Keratinocyte (primary cell): ENCODE data around the gene VPS33B. TPM values are rescaled to one million over a fixed set of nuclear protein-coding genes. Genes with fewer than 3 reads are reported as not detected.

Experiments
- DNase-seq: peaks from one replicate; pipeline ENCODE4 v3.0.0-alpha.2; 2011; ENCODE audit warnings: low read depth, missing footprints, low spot score
- FAIRE-seq: peaks from 2 replicates; lab custom pipeline; 2011; peaks lifted over from hg19 to GRCh38; lab: Jason Lieb, UNC
- H2AFZ ChIP-seq: 2 replicates; pipeline ENCODE4 v1.6.0; 2012; ENCODE audit warnings: low read length, control low read depth, inconsistent platforms; ENCODE audit not compliant: control insufficient read depth
- H3K27ac ChIP-seq: 2 replicates; pipeline ENCODE4 v1.5.1; 2011; ENCODE audit warnings: low read length; ENCODE audit not compliant: control insufficient read depth, insufficient read depth
- H3K27me3 ChIP-seq: 3 replicates; pipeline ENCODE4 v1.6.0; 2011; ENCODE audit warnings: low read length; ENCODE audit not compliant: control insufficient read depth, insufficient read depth; ENCODE audit errors: extremely low read depth
- H3K36me3 ChIP-seq, 2 experiments: 2 replicates in 1 of 2; 3 replicates in 1 of 2; pipeline ENCODE4 v1.5.1; 2011; ENCODE audit warnings: low read length in 2 of 2, mild to moderate bottlenecking in 1 of 2; ENCODE audit not compliant: control insufficient read depth in 2 of 2, insufficient read depth in 2 of 2; ENCODE audit errors: extremely low read depth in 1 of 2
- H3K4me1 ChIP-seq: 3 replicates; pipeline ENCODE4 v1.5.1; 2011; ENCODE audit warnings: low read length; ENCODE audit not compliant: control insufficient read depth, insufficient read depth; ENCODE audit errors: extremely low read depth
- H3K4me2 ChIP-seq: 3 replicates; pipeline ENCODE4 v1.6.0; 2011; ENCODE audit warnings: low read depth, low read length; ENCODE audit not compliant: control insufficient read depth, insufficient read depth; ENCODE audit errors: extremely low read depth
- H3K4me3 ChIP-seq, 3 experiments: fragments of 200-600 bp in 1 of 3; sonication (generic) in 1 of 3; 2 replicates in 2 of 3; 3 replicates in 1 of 3; pipeline ENCODE4 v1.5.1; 2011 to 2016; ENCODE audit warnings: low read length in 3 of 3, mild to moderate bottlenecking in 3 of 3, control low read depth in 2 of 3, inconsistent platforms in 1 of 3, low read depth in 1 of 3, mixed read lengths in 1 of 3, mixed run types in 1 of 3, moderate library complexity in 1 of 3; ENCODE audit not compliant: control insufficient read depth in 2 of 3, insufficient read depth in 2 of 3; ENCODE audit errors: extremely low read depth in 1 of 3
- H3K79me2 ChIP-seq: 2 replicates; pipeline ENCODE4 v1.6.0; 2012; ENCODE audit warnings: low read length; ENCODE audit not compliant: control insufficient read depth, insufficient read depth
- H3K9ac ChIP-seq: 3 replicates; pipeline ENCODE4 v1.6.0; 2011; ENCODE audit warnings: low read length; ENCODE audit not compliant: control insufficient read depth, insufficient read depth; ENCODE audit errors: extremely low read depth
- H3K9me1 ChIP-seq: 3 replicates; pipeline ENCODE4 v1.6.0; 2011; ENCODE audit warnings: low read length; ENCODE audit not compliant: control insufficient read depth, insufficient read depth; ENCODE audit errors: extremely low read depth
- H3K9me3 ChIP-seq: 2 replicates; pipeline ENCODE4 v1.5.1; 2012; ENCODE audit warnings: low read depth, low read length; ENCODE audit not compliant: control insufficient read depth
- H4K20me1 ChIP-seq: 3 replicates; pipeline ENCODE4 v1.6.0; 2011; ENCODE audit warnings: low read length; ENCODE audit not compliant: control insufficient read depth, insufficient read depth; ENCODE audit errors: extremely low read depth
- EZH2 ChIP-seq: IDR thresholded peaks from one replicate; pipeline ENCODE4 v1.6.1; 2012; ENCODE audit warnings: inconsistent platforms, mild to moderate bottlenecking, low read length, moderate library complexity
- dilution Hi-C: fragments of 300-500 bp; cut with MboI; formaldehyde crosslinking; loops from one replicate; pipeline ENCODE4 v1.7.0; 2020; ENCODE audit warnings: low sequenced_read_pairs; ENCODE audit not compliant: extremely low pct_ligation_motif_present
- polyA plus RNA-seq, 5 experiments: library from polyadenylated mRNA; depleted of rRNA in 3 of 5; stranded (reverse) in 3 of 5; stranded (forward) in 1 of 5; unstranded in 1 of 5; fragments of >200 nt; gene quantifications; 1 replicate in 1 of 5; 2 replicates in 3 of 5; 3 replicates in 1 of 5; pipeline versions ENCODE4 v1.2.1 to v1.2.3, GENCODE V29; 2011 to 2012; ENCODE audit warnings: missing spikeins in 2 of 5, low read depth in 1 of 5, low replicate concordance in 1 of 5
- TF ChIP-seq, protein P1 (sequence below), 3 experiments: IDR thresholded peaks in 1 of 3; conservative IDR thresholded peaks in 1 of 3; optimal IDR thresholded peaks in 1 of 3; 2 replicates in 2 of 3; 3 replicates in 1 of 3; pipeline versions ENCODE3 to v1.5.1; 2011; ENCODE audit warnings: low read length in 3 of 3, mild to moderate bottlenecking in 3 of 3, moderate library complexity in 2 of 3, control low read depth in 1 of 3, inconsistent platforms in 1 of 3; ENCODE audit not compliant: insufficient read depth in 2 of 3; ENCODE audit errors: extremely low read depth in 1 of 3

Gene VPS33B
- polyA plus RNA-seq, 1 donor (not counting 4 experiments of a cell fraction or from before 2014, with no cell fraction given) = 20.2 TPM

DNA sequence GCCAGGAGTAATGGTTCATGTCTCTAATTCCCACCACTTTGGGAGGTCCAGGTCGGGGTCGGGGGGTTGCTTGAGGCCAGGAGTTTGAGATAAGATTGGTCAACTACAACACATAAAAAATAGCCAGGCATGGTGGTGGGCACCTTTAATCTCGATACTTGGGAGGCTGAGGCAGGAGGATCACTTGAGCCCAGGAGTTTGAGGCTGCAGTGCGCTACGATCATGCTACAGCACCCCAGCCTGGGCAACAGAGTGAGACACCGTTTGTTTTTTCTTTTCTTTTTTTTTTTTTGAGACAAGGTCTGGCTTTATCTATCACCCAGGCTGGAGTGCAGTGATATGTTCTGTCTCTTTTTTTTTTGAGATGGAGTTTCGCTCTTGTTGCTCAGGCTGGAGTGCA lies 1.3 kb upstream of the VPS33B start:
- H3K9me1 ChIP-seq = no peaks in the 10 kb centered on the region
- no peaks in the 10 kb centered on the region for H4K20me1 ChIP-seq
- no peak overlapping the region for H3K4me3 ChIP-seq
- H3K4me2 ChIP-seq = no peak overlapping the region
- FAIRE-seq (no peak), DNase-seq (no peak)
- dilution Hi-C loops = no loop called here
- no peaks in the 10 kb centered on the region for H3K27me3 ChIP-seq
- no peak overlapping the region for H2AFZ ChIP-seq
- H3K36me3 ChIP-seq = peaks cover 0 to 5% of the 10 kb centered on the region in 2 experiments
- no peak for TF ChIP-seq EZH2
- TF ChIP-seq, protein P1, sequence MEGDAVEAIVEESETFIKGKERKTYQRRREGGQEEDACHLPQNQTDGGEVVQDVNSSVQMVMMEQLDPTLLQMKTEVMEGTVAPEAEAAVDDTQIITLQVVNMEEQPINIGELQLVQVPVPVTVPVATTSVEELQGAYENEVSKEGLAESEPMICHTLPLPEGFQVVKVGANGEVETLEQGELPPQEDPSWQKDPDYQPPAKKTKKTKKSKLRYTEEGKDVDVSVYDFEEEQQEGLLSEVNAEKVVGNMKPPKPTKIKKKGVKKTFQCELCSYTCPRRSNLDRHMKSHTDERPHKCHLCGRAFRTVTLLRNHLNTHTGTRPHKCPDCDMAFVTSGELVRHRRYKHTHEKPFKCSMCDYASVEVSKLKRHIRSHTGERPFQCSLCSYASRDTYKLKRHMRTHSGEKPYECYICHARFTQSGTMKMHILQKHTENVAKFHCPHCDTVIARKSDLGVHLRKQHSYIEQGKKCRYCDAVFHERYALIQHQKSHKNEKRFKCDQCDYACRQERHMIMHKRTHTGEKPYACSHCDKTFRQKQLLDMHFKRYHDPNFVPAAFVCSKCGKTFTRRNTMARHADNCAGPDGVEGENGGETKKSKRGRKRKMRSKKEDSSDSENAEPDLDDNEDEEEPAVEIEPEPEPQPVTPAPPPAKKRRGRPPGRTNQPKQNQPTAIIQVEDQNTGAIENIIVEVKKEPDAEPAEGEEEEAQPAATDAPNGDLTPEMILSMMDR (optimal IDR thresholded peaks at IDR 0.05 in 1 of 3, IDR thresholded peaks at IDR 0.05 in 1 of 3, conservative IDR thresholded peaks at IDR 0.05 in 1 of 3; ENCODE audit: extremely low read depth in 1 of 3, insufficient read depth in 2 of 3, low read length in 3 of 3) = no peak
- H3K9ac ChIP-seq = no peak overlapping the region
- H3K79me2 ChIP-seq = peaks cover 24% of the 10 kb centered on the region
- H3K9me3 ChIP-seq = no peaks in the 10 kb centered on the region
- peaks cover 13% of the 10 kb centered on the region for H3K4me1 ChIP-seq
- no peak overlapping the region for H3K27ac ChIP-seq

DNA sequence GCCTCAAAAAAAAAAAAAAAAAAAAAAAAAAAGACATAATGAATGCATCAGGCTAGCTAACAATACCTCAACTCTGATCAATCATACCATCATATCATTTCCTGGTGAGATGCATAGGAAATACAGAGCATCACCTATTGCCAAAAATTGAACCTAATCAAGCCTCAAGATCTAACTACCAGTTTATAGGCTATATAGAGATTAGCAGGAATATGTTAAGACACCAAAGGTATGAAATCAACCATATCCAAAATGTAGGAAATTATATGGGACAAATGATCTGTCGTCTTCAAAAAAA lies 387 bp upstream of the VPS33B start:
- Histone ChIP-seq H3K27ac (peak overlapping the region; percentile 74), H2AFZ (peak overlapping the region; percentile 96), H3K79me2 (peaks cover 33% of the 10 kb centered on the region), H3K9ac (peak overlapping the region; percentile 84), H4K20me1 (no peaks in the 10 kb centered on the region), H3K9me1 (no peaks in the 10 kb centered on the region), H3K4me1 (peaks cover 13% of the 10 kb centered on the region), H3K4me3 (peak overlapping the region; percentile 83 to 96 (median 92)), H3K4me2 (peak overlapping the region; percentile 84), H3K36me3 (peaks cover 2 to 7% of the 10 kb centered on the region in 2 experiments), H3K9me3 (no peaks in the 10 kb centered on the region), H3K27me3 (no peaks in the 10 kb centered on the region)
- DNase-seq = no peak
- dilution Hi-C loops = no loop called here
- FAIRE-seq = no peak
- TF ChIP-seq EZH2 = no peak
- TF ChIP-seq, protein P1 (optimal IDR thresholded peaks at IDR 0.05 in 1 of 3, IDR thresholded peaks at IDR 0.05 in 1 of 3, conservative IDR thresholded peaks at IDR 0.05 in 1 of 3; ENCODE audit: extremely low read depth in 1 of 3, insufficient read depth in 2 of 3, low read length in 3 of 3) = no peak
